NCI-H82 treated with DMSO at 0.1 percent for 48 hours (cell line): ENCODE measurements around the gene KLHL42.

Experiments used
- DNase-seq: peaks from one replicate; lab custom pipeline; 2025; ENCODE audit not compliant: unreplicated experiment; lab: John Stamatoyannopoulos, UW

Gene KLHL42

GRCh38 chr12:27780612-27781408, 777 bp downstream of the KLHL42 start:
- DNase-seq = no peak

- no peak for DNase-seq
These were observed 1.6 kb downstream of the KLHL42 start for GRCh38 chr12:27781680-27782079.

DNA sequence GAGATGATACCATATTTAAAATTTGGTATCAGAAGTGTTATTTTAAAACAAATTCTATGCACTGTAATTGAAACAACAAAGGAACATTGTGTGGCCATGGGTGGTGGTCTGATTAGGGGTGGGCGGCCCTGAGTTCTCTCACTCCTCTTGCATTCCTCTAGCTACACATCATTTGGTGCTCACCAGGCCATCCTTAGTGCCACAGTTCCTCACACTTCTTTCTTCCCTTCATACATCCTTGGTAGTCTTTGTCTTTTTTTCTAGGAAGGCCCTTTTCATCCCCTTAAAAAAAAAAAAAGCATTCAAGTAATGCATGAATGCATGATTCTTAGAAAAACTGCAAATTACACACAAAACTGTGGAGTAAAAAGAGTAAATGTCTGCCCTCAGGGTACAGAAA, 2.4 kb downstream of the KLHL42 start:
- DNase-seq = no peak

- no peak for DNase-seq
These were observed 6.0 kb downstream of the KLHL42 start for GRCh38 chr12:27785882-27786570.

DNA sequence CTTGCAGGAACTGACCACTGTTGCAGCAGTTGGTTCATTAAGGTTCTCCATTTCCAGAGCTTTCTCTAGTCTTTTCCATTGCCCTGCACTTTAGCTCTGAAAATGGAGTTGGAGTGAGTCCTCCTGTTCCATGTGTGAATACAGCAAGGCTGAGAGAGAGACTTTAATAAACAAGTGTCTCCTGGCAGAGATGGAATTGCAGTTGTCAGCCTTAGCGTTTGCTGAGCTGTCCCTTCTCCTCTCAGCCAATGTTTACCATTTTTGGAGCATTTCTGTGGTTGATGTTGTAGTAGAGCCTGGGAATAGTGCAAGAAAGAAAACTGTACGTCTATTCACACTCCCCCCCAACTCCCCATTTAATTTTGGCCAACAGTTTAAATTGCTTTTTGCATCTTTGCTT, 7.5 kb downstream of the KLHL42 start:
- DNase-seq = no peak

- no peak for DNase-seq
These were observed 10.1 kb downstream of the KLHL42 start for GRCh38 chr12:27790179-27790578.

DNA sequence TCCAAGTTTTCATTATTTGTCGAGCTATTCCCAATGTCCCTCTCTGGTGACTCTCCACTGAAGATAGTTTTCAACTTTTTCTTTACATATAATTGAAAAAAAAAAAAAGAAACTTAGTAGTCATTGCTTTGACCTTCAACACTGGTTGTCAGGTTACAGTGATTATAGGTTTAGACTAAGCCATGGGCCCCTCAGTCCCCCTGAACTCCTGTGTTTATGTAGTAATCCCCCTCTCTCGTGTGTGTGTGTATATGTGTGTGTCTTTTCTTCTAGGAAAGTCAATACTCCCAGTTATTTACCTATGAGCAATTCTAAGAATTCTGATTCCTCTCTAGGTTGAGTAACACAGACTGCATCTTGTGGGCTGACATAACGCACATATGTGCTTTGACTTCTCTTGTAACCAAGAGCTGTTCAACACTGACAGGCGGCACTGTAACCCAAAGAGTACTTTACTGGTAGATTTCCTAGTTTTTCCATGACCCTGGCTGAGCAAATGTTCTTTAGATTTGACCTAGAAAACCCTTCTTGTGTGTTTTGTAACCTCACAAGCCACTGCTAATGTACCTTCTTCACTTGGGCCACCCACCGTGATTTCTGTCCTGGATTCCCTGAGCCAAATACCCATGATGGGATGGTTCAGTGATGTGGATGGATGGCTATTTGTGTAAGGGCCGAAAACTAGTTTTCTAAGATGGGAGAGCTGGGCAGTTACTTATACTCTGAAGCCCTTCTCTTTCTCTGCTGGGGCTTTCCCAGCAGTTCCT, 15.0 kb downstream of the KLHL42 start:
- no peak for DNase-seq

GRCh38 chr12:27796128-27796527, 16.1 kb downstream of the KLHL42 start:
- no peak for DNase-seq

DNA sequence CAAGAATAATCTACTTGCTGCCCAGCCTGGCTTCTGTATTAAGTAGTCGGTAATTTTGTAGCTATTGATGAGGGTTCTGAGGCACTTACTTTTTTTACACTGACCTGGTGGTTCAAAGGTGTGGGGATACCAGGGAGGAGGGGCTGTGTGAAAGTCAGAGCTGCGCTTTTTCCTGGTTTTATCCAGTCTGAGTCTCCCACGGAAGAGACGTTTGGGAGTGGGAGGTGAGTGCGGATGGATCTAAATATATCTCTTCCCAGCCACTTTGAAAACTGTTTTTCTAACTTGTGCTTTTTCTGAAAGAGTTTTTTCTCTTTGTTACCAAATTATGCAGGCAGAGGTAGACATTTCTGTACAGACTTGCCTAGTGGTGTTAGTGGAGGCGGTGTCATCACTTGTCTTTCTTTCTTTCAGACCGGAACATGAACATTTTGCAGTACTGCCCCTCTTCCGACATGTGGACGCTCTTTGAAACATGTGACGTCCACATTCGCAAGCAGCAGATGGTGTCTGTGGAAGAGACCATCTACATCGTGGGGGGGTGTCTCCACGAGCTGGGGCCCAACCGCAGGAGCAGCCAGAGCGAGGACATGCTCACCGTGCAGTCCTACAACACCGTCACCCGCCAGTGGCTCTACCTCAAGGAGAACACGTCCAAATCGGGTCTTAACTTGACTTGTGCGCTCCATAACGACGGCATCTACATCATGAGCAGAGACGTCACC, 17.4 kb downstream of the KLHL42 start:
- no peak for DNase-seq

GRCh38 chr12:27800819-27801218, 20.8 kb downstream of the KLHL42 start:
- no peak for DNase-seq

DNA sequence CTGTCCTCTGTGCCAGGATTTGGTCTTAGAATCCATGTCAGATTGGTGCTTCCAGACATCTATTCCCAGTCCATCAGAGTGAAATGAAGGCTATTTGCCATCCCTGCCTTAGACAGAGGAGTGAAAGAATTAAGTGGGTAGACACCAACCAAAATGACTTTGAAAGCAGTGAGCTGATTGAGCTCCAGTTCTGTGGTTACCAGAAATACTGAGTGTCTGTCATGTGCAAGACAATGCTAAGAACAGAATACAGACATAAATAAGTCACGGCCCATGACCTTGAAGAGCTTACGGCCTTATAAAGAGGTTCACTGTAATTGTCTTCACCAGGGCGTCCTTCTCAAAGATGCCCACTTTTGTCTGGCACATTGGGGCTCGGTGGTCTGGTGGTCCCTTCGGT, 21.6 kb downstream of the KLHL42 start:
- DNase-seq = no peak

GRCh38 chr12:27802511-27802910, 22.5 kb downstream of the KLHL42 start:
- DNase-seq = no peak

GRCh38 chr12:27802936-27803335, 22.9 kb downstream of the KLHL42 start:
- DNase-seq = no peak

DNA sequence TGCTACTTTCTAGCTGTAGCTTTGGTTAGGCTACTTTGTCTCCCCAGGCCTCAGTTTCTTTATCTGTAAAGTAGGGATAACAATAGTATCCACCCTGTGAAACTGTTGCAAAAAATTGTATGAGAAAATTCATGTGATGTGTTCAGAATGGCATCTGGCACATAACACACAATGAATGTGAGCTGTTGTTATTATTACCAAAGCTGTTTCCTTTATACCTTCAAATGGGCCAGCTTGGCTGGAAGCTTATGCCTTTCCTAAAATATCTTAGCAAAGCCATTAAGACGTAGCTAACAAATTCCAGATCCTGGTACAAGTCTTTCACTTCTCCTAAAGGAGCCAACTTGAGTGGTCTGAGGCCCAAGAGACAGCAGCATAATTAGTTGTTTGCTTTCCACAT, 25.2 kb downstream of the KLHL42 start:
- DNase-seq = no peak

- no peak for DNase-seq
These were observed 26.2 kb downstream of the KLHL42 start for GRCh38 chr12:27806259-27806658.

DNA sequence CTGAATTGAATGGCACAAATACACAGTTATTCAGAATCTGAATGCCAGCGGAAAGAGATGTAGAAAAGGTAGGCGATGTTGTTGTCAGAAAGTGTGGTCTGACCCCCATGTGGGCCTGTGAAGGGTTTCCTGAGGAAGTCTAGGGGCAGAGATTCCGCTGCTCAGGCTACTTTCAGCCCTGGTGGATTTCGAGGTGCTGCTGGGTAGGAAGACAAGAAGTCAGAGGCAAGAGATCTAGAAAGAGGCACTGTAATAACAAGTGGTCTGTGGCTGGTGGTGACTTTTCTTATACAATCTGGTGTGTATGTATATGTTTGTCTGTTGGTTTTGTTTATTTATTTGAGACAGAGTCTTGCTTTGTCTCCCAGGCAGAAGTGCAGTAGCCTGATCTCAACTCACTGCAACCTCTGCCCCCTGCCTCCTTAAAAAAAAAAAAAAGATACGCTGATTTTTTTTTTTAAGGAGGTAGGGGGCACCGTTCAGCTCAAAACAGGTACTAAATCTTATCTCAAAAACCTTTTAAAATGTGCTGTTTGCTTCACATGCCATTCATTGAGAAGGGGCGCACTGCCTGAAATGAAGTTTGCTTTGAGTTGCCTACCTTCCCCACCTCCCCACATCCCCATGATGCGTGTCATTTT, 27.1 kb downstream of the KLHL42 start:
- no peak for DNase-seq

DNA sequence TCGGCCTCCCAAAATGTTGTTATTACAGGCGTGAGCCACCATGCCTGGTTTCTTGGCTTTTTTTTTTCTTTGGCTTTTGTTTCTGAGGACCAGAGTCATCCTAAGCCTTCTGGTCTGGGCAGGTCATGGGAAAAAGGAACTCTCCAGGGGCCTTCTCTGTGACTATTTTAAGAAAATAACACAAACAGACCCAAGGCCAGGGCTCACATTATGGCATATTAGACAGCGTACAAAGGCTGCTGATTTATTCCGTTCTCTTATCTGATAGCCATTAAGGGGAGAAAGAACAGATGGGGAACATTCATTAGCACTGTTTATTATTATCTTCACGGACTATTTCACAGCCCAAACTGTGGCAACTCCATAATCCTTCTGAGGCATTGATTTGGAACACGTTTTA, 28.8 kb downstream of the KLHL42 start:
- no peak for DNase-seq

- no peak for DNase-seq
These were observed 30.7 kb downstream of the KLHL42 start for GRCh38 chr12:27810756-27811155.

DNA sequence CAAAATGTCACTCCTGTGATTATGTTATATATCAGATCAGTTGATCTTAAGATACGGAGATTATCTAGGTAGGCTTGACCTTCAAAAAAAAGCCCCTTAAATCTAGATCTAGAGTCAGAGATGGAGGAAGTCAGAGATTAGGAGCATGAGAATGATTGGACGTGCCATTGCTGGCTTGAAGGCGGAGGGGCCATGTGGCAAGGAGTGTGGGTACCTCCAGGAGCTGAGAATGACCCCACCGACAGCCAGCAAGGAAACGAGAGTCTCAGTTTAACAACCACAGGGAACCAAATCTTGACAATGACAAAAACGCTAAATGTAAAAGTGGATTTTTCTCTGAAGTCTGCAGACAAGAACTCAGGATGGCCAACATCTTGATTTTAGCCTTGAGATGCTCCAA, 32.5 kb downstream of the KLHL42 start:
- no peak for DNase-seq

DNA sequence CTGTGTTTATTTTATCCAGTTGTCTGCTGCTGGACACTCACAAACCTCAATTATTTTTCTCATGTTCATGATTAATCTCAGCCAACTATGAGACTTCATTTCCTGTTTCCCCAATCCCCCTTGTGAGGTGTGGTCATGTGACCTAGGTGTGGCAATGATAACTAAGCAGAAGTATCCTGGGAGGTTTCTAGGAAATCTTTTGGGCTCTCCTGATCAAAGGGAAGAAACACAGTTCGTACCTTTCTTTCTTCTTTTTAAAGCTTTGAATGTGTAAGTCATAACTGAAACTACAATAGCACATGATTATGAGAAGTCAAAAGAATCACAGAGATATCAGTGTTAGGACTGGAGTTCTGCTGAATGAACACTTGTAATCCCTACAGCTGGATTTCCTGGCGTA, 34.4 kb downstream of the KLHL42 start:
- no peak for DNase-seq
